Adrenal gland (tissue), 12 donors: ENCODE results near the gene SLC66A1. TPM values are rescaled to one million over a fixed set of nuclear protein-coding genes. Genes with fewer than 3 reads are reported as not detected.
"Not testable (repeated sequence)": the region's sequence is repeated elsewhere in the genome, so short reads cannot be mapped to it uniquely, and the experiment has no call there.

Experiments used
- DNase-seq, 7 donors: peaks; one replicate each; pipeline ENCODE4 v3.0.0-alpha.2; 2019 to 2020
- H3K27ac ChIP-seq, 5 donors: fragments of 200-600 bp; sonication (generic) in 4 of 5; 1 replicate in 3 of 5; 2 replicates in 2 of 5; pipeline versions ENCODE4 v1.5.1 to v1.8.0; 2016 to 2020; ENCODE audit warnings: mild to moderate bottlenecking in 1 of 5
- H3K27me3 ChIP-seq: fragments of 200-600 bp; 2 replicates; pipeline ENCODE4 v1.8.0; 2021
- H3K36me3 ChIP-seq, 2 donors: fragments of 200-600 bp; replicated peaks in 1 of 2; 1 replicate in 1 of 2; 2 replicates in 1 of 2; pipeline versions ENCODE4 v1.5.1 to v1.8.0; 2018 to 2022
- H3K4me1 ChIP-seq, 2 donors: fragments of 200-600 bp; replicated peaks in 1 of 2; 1 replicate in 1 of 2; 2 replicates in 1 of 2; pipeline versions ENCODE4 v1.5.1 to v1.8.0; 2018 to 2021
- H3K4me3 ChIP-seq, 4 donors: fragments of 200-600 bp; sonication (generic) in 3 of 4; one replicate each; pipeline ENCODE4 v1.5.1; 2016 to 2018
- H3K9me3 ChIP-seq, 3 donors: fragments of 200-600 bp; sonication (generic) in 1 of 3; replicated peaks in 1 of 3; 1 replicate in 2 of 3; 2 replicates in 1 of 3; pipeline versions ENCODE4 v1.5.1 to v1.8.0; 2016 to 2021
- POLR2A ChIP-seq, 2 donors: fragments of 450-650 bp; IDR thresholded peaks; one replicate each; pipeline ENCODE4 v1.6.1; 2017; ENCODE audit warnings: antibody characterized with exemption in 2 of 2, mild to moderate bottlenecking in 2 of 2, moderate library complexity in 1 of 2
- WGBS, 4 donors: extraction: QIAGEN DNeasy Blood & Tissue Kit in 2 of 4; methylation state at CpG; one replicate each; pipeline versions ENCODE4 v1.1.5 to v1.1.7; 2013 to 2017; 5-methylcytosine and 5-hydroxymethylcytosine counted together
- intact Hi-C, 2 donors: fragments of 100-400 bp; cut with DNase I; formaldehyde crosslinking; loops; one replicate each; pipeline versions ENCODE4 v1.14.1 to v1.15.0; 2022 to 2023
- polyA plus RNA-seq, 3 donors: library from polyadenylated mRNA; stranded (reverse); fragments of 200-250 nt in 2 of 3; fragments of 350-450 nt in 1 of 3; fragmentation: Illumina TruSeq in 1 of 3; extraction: RNeasy Lipid Tissue Mini Kit (QIAGEN cat#74804) in 1 of 3; gene quantifications; one replicate each; pipeline ENCODE4 v1.2.3, GENCODE V29; 2013 to 2014
- total RNA-seq, 9 donors: library from RNA; depleted of rRNA in 4 of 9; stranded (reverse); fragments of >200 nt in 4 of 9; fragments of 120-200 nt in 1 of 9; fragmentation: NEBNext Ultra II Directional in 1 of 9; extraction: Animal tissue kit (Norgen Biotek cat#: 25700) in 1 of 9; gene quantifications; one replicate each; pipeline versions ENCODE4 v1.1.0 to v1.2.4, GENCODE V29; 2013 to 2023
- TF ChIP-seq, protein P1 (sequence below), 6 experiments: fragments of 450-650 bp in 4 of 6; fragments of 200-600 bp in 2 of 6; sonication (generic) in 1 of 6; IDR thresholded peaks; 1 replicate in 5 of 6; 2 replicates in 1 of 6; pipeline versions ENCODE4 v1.5.1 to v1.8.0; 2016 to 2021; ENCODE audit warnings: antibody characterized with exemption in 6 of 6, mild to moderate bottlenecking in 2 of 6, moderate library complexity in 1 of 6
- donor health status: healthy with polysubstance abuse.
- donor health status: Bipolar disorder and iron deficiency.
- donor health status: DM: yes; HTN: yes; CAD: no.
- donor health status: DM: no; HTN: no; CAD: no.
- donor health status: DM: no; HTN: no; CAD: no.
- donor health status: DM: yes; HTN: yes; CAD: no.

SLC66A1 gene
- total and polyA plus RNA-seq, 12 donors = 19.1 to 82.9 (median 36.5) TPM

DNA sequence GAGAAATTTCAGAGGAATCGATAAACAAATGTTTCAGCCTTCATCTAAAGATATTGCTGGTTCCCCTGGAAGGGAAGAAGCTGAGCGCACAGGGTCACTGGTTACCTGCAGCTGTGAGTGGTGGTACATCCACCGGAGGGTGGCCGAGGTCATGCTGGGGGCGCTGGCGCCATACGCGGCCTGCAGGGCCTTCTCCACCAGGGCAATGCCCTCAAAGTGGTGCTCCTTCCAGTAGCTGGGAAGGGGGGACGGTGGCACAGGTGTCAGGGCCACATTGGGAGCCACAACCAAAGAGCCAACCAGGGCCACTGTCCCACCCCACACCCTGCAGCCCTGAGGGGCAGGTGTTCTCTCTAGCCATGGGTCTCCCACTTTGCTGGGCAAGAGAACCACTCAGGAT lies 28.2 kb upstream of the SLC66A1 start:
- TF ChIP-seq POLR2A (IDR thresholded peaks at IDR 0.05) = no peak
- TF ChIP-seq, protein P1, sequence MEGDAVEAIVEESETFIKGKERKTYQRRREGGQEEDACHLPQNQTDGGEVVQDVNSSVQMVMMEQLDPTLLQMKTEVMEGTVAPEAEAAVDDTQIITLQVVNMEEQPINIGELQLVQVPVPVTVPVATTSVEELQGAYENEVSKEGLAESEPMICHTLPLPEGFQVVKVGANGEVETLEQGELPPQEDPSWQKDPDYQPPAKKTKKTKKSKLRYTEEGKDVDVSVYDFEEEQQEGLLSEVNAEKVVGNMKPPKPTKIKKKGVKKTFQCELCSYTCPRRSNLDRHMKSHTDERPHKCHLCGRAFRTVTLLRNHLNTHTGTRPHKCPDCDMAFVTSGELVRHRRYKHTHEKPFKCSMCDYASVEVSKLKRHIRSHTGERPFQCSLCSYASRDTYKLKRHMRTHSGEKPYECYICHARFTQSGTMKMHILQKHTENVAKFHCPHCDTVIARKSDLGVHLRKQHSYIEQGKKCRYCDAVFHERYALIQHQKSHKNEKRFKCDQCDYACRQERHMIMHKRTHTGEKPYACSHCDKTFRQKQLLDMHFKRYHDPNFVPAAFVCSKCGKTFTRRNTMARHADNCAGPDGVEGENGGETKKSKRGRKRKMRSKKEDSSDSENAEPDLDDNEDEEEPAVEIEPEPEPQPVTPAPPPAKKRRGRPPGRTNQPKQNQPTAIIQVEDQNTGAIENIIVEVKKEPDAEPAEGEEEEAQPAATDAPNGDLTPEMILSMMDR (IDR thresholded peaks at IDR 0.05) = no peak
- H3K9me3 ChIP-seq = no peaks in the 10 kb centered on the region
- intact Hi-C loops = no loop called here
- H3K4me1 ChIP-seq = peaks cover 0 to 1% of the 10 kb centered on the region in 2 donors
- H3K27ac ChIP-seq = no peak overlapping the region
- WGBS, 4 donors = 92 to 97% (median 97%) methylated on average over 9 of the region's 9 CpGs
- DNase-seq = no peak
- H3K36me3 ChIP-seq = no peaks in the 10 kb centered on the region
- H3K27me3 ChIP-seq = no peaks in the 10 kb centered on the region
- no peak overlapping the region for H3K4me3 ChIP-seq

DNA sequence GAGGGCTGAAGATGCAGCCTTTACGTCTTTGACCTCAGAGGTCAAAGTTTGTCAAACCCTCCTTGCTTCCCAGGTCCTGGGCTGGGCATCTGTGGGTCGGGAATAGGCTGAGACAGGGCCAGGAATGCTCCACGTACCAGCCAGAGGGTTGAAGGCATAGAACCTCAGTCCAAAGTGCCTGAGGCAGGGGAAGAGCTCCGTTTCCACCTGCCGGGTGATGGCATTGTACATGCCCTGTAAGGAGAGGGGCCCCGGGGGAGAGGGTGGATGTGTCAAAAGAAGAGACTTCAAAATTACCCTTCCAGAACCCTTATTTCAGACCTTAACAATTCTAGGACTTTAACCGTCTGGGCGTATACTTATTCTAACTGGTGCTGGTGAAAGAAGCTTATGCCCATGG lies 27.2 kb upstream of the SLC66A1 start:
- TF ChIP-seq POLR2A (IDR thresholded peaks at IDR 0.05) = no peak
- TF ChIP-seq, protein P1 (IDR thresholded peaks at IDR 0.05) = no peak
- H3K27me3 ChIP-seq = no peaks in the 10 kb centered on the region
- H3K9me3 ChIP-seq = no peaks in the 10 kb centered on the region
- peaks cover 0 to 8% of the 10 kb centered on the region in 2 donors for H3K4me1 ChIP-seq
- no peak overlapping the region for H3K27ac ChIP-seq
- no peak for DNase-seq
- intact Hi-C loops = no loop called here
- no peaks in the 10 kb centered on the region for H3K36me3 ChIP-seq
- WGBS, 4 donors = 90 to 97% (median 95%) methylated on average over 8 of the region's 8 CpGs
- H3K4me3 ChIP-seq = no peak overlapping the region

DNA sequence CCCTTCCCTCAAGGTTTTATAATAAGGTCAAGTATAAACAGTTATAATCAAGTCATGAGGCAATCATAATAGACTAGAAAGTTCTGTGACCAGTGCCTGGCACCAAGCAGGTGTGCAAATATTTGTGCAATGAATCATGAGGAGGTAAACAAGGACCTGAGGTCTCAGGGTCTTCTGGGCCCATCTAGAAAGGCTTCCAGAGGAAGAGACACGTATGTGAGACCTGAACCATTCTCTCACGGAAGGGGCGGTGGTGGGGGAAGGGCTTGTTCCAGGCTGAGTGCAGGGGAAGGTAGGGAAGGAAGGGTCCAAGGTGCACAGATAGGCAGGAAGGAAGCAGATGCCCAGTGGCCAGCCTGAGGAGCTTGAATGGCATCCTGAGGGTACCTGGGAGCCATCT lies 26.8 kb upstream of the SLC66A1 start:
- H3K4me3 ChIP-seq, DNase-seq, intact Hi-C loops, H3K27me3 ChIP-seq, H3K4me1 ChIP-seq, H3K9me3 ChIP-seq, H3K36me3 ChIP-seq, H3K27ac ChIP-seq: not testable (repeated sequence)
- 89 to 100% (median 96%) methylated on average over 3 of the region's 3 CpGs for WGBS, 4 donors

DNA sequence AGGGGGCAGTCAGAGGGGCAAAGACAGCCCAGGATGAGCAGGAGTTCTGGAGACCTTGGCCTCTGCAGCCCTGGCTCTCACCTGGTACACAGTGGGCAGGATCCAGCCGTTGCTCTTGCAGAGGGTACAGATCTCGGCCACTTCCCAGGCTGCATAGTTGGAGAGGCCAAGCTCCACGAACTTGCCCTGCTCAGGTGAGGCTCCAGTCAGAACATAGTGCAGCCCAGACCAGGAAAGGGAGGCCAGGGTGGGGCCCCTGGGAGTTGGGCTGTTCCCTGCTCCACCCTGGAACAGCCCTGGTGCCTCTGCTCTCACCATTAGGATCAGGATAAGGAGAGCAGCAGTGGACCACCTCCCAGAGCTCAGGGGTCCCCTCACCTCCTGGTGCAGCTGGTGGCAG lies 26.3 kb upstream of the SLC66A1 start:
- H3K4me1 ChIP-seq, H3K27ac ChIP-seq, H3K27me3 ChIP-seq, H3K4me3 ChIP-seq, H3K36me3 ChIP-seq, DNase-seq, intact Hi-C loops, H3K9me3 ChIP-seq: not testable (repeated sequence)
- 73 to 100% (median 81%) methylated on average over 1 to 3 of the region's 3 CpGs for WGBS, 4 donors

DNA sequence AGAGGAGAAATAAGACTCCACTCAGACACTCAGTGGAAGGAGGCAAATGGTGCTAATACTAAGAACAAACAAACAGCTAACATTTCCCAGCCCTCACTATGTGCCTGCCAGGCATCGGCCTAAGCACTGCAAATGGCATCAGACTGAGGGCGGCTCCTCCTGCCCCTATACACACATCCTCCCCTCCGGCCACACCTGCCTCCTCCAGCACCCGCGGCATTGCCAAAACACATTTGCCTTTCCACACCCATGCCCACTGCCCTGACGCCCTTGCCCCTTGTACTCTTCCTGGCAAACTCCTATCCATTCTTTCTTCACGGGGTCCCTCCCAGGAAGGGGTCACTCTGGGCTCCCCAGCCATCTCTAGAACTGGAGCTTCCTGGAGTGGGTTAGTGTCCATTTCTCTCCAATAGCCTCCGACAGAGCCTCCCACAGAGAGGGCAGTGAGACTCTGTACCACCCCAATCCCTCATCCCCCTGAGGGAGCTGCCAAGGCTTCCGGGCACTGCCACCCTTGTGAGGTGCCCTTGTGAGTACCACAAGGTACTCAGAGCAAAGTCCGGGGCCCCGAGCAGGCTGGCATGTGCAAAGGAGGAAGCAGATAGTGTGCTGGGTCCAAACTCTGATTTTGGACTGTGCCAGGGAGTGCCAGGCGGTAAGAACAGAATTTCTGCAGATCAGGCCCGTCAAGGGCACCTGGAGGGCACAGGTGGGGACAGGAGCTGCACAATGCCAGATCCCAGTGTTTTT lies 24.5 kb upstream of the SLC66A1 start:
- Histone ChIP-seq H3K36me3 (no peaks in the 10 kb centered on the region), H3K27me3 (no peaks in the 10 kb centered on the region), H3K4me1 (peaks cover 0 to 8% of the 10 kb centered on the region in 2 donors), H3K4me3 (no peak overlapping the region), H3K27ac (no peak overlapping the region), H3K9me3 (no peaks in the 10 kb centered on the region)
- DNase-seq = no peak
- intact Hi-C loops = no loop called here
- TF ChIP-seq, protein P1 (IDR thresholded peaks at IDR 0.05) = no peak
- TF ChIP-seq POLR2A (IDR thresholded peaks at IDR 0.05) = no peak
- 93 to 96% (median 96%) methylated on average over 8 to 13 of the region's 13 CpGs for WGBS, 4 donors
